WTC11 (cell line): ENCODE measurements around the gene UGT1A8.

ENCODE experiments used
- FOXJ3 ChIP-seq: sonication (generic); formaldehyde crosslinking; IDR thresholded peaks from 2 replicates; pipeline ENCODE4 v1.9.0; 2021; ENCODE audit warnings: missing genetic modification reagents, mild to moderate bottlenecking, borderline replicate concordance
- FOXP1 ChIP-seq: sonication (generic); formaldehyde crosslinking; IDR thresholded peaks from 2 replicates; pipeline ENCODE4 v1.8.0; 2022; ENCODE audit warnings: missing genetic modification reagents, mild to moderate bottlenecking, moderate library complexity, borderline replicate concordance
- IRF2 ChIP-seq: sonication (generic); formaldehyde crosslinking; IDR thresholded peaks from 2 replicates; pipeline ENCODE4 v1.8.0; 2022; ENCODE audit warnings: low read depth, missing genetic modification reagents, borderline replicate concordance
- JUN ChIP-seq: sonication (generic); formaldehyde crosslinking; IDR thresholded peaks from 2 replicates; pipeline ENCODE4 v1.8.0; 2023; ENCODE audit warnings: mild to moderate bottlenecking, missing genetic modification reagents
- SOX15 ChIP-seq: fragments of 250-450 bp; sonication (Bioruptor Pico); IDR thresholded peaks from 2 replicates; pipeline ENCODE4 v1.9.0; 2021; ENCODE audit warnings: mild to moderate bottlenecking
- TEAD4 ChIP-seq: sonication (generic); formaldehyde crosslinking; IDR thresholded peaks from 2 replicates; pipeline ENCODE4 v1.8.0; 2022; ENCODE audit warnings: mild to moderate bottlenecking, missing genetic modification reagents
- TF ChIP-seq, protein P1 (sequence below): fragments of 200-600 bp; IDR thresholded peaks from 2 replicates; pipeline ENCODE4 v1.8.0; 2022; ENCODE audit warnings: antibody characterized with exemption
- TF ChIP-seq, protein P2 (sequence below): sonication (generic); formaldehyde crosslinking; IDR thresholded peaks from 2 replicates; pipeline ENCODE4 v1.8.0; 2022; ENCODE audit warnings: mild to moderate bottlenecking, missing genetic modification reagents

DNA sequence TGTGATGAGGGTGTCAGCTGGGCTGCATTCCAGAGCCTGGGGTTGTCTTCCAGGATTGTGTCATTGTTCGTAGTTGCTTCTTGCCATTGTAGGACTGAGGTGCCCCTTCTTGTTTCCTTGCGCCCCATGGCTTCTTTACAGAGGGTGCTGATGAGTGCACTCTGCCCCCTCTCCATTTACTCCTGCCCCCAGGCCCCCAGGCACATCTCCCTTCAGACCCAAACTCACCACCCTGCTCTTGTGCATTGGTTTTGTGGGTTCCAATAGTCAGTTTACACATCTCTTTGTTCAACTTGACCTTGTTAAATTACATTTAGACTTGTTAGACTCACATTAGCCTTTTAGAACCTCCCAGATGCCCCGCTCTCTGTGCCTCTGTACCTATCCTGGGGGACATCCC, 203.8 kb downstream of the UGT1A8 start:
- TF ChIP-seq, protein P1, sequence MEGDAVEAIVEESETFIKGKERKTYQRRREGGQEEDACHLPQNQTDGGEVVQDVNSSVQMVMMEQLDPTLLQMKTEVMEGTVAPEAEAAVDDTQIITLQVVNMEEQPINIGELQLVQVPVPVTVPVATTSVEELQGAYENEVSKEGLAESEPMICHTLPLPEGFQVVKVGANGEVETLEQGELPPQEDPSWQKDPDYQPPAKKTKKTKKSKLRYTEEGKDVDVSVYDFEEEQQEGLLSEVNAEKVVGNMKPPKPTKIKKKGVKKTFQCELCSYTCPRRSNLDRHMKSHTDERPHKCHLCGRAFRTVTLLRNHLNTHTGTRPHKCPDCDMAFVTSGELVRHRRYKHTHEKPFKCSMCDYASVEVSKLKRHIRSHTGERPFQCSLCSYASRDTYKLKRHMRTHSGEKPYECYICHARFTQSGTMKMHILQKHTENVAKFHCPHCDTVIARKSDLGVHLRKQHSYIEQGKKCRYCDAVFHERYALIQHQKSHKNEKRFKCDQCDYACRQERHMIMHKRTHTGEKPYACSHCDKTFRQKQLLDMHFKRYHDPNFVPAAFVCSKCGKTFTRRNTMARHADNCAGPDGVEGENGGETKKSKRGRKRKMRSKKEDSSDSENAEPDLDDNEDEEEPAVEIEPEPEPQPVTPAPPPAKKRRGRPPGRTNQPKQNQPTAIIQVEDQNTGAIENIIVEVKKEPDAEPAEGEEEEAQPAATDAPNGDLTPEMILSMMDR, result no peak
- no peak for TF ChIP-seq FOXP1 (CRISPR knock-in tag)
- no peak for TF ChIP-seq IRF2 (CRISPR knock-in tag)
- no peak for TF ChIP-seq JUN (CRISPR knock-in tag)
- TF ChIP-seq, protein P2, sequence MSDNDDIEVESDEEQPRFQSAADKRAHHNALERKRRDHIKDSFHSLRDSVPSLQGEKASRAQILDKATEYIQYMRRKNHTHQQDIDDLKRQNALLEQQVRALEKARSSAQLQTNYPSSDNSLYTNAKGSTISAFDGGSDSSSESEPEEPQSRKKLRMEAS (CRISPR knock-in tag), result no peak
- no peak for TF ChIP-seq FOXJ3 (CRISPR knock-in tag)
- TF ChIP-seq TEAD4 (CRISPR knock-in tag), result no peak
- no peak for TF ChIP-seq SOX15 (CRISPR knock-in tag)
